Muscle layer of duodenum (tissue), 2 donors: ENCODE data around the gene OR2G6.
"Not testable (repeated sequence)": the region's sequence is repeated elsewhere in the genome, so short reads cannot be mapped to it uniquely, and the experiment has no call there.

Source experiments
- H3K27ac ChIP-seq: one replicate; pipeline ENCODE4 v1.7.0; 2013; ENCODE audit warnings: mild to moderate bottlenecking, low read length
- H3K27me3 ChIP-seq: one replicate; pipeline ENCODE4 v1.7.0; 2013; ENCODE audit warnings: low read depth, mild to moderate bottlenecking, control low read depth, low read length
- H3K36me3 ChIP-seq, 2 donors: one replicate each; pipeline ENCODE4 v1.7.0; 2013; ENCODE audit warnings: low read length in 2 of 2, control low read depth in 1 of 2, mild to moderate bottlenecking in 1 of 2; ENCODE audit not compliant: insufficient read depth in 2 of 2, control insufficient read depth in 1 of 2
- H3K4me1 ChIP-seq, 2 donors: one replicate each; pipeline ENCODE4 v1.7.0; 2013; ENCODE audit warnings: low read length in 2 of 2, mild to moderate bottlenecking in 2 of 2, control low read depth in 1 of 2, moderate library complexity in 1 of 2; ENCODE audit not compliant: insufficient read depth in 2 of 2, control insufficient read depth in 1 of 2
- H3K4me3 ChIP-seq, 2 donors: one replicate each; pipeline ENCODE4 v1.7.0; 2013; ENCODE audit warnings: low read length in 2 of 2, low read depth in 1 of 2, mild to moderate bottlenecking in 1 of 2
- H3K9me3 ChIP-seq, 2 donors: one replicate each; pipeline ENCODE4 v1.7.0; 2013; ENCODE audit warnings: low read length in 2 of 2, control low read depth in 1 of 2, mild to moderate bottlenecking in 1 of 2; ENCODE audit not compliant: control insufficient read depth in 1 of 2
- donor health status: healthy.

OR2G6 gene

DNA sequence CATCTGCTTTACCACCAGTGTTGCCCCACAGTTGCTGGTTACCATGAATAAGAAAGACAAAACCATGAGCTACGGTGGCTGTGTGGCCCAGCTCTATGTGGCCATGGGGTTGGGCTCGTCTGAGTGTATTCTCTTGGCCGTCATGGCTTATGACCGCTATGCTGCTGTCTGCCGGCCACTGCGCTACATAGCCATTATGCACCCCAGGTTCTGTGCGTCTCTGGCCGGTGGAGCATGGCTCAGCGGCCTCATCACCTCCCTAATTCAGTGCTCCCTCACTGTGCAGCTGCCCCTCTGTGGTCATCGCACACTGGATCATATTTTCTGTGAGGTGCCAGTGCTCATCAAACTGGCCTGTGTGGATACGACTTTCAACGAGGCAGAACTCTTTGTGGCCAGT lies 14.0 kb downstream of the OR2G6 start:
- Histone ChIP-seq H3K27ac (no peak overlapping the region), H3K4me3 (no peak overlapping the region), H3K9me3 (peaks cover 0 to 4% of the 10 kb centered on the region in 2 donors), H3K27me3 (no peaks in the 10 kb centered on the region), H3K36me3 (no peaks in the 10 kb centered on the region), H3K4me1 (no peaks in the 10 kb centered on the region)

DNA sequence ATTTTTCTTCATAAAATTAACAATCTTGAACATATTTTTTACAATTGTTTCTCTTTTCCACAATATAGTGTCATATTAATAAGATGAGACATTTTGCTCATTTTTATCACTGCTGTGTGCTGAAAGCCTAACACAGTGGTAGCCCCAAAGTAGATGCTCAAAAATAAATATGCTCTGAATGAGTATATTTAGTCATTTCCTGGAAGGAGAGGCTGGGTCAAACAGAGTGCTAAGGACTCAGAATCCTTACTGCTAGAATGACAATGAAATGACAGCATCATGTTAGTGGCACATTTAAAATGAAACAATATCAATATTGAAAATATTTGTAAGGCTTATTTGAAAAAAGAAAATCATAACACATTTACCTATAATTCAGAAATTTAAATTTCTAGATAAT lies 29.6 kb downstream of the OR2G6 start:
- H3K4me1 ChIP-seq, H3K27me3 ChIP-seq, H3K9me3 ChIP-seq, H3K36me3 ChIP-seq, H3K4me3 ChIP-seq, H3K27ac ChIP-seq: not testable (repeated sequence)

DNA sequence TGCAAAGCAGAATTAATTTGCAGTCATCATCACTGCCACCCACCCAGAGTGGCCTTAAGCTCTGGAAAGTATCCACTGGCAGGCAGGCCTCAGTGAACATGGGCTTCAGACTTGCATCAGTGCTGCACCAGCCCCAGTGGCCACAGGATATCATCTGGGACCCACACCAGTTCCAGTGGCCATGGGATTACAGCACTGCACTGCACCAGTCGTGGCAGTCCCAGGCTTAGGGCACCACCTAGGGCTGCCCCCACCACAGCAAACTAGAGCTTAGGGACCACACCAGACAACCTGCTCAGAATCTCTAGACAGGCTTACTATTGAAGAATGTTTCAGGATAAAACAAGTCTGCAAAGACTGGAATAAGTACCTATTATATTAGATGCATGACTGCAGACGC lies 39.5 kb downstream of the OR2G6 start:
- not testable (repeated sequence) for H3K27ac ChIP-seq, H3K4me3 ChIP-seq, H3K36me3 ChIP-seq, H3K9me3 ChIP-seq, H3K4me1 ChIP-seq, H3K27me3 ChIP-seq

DNA sequence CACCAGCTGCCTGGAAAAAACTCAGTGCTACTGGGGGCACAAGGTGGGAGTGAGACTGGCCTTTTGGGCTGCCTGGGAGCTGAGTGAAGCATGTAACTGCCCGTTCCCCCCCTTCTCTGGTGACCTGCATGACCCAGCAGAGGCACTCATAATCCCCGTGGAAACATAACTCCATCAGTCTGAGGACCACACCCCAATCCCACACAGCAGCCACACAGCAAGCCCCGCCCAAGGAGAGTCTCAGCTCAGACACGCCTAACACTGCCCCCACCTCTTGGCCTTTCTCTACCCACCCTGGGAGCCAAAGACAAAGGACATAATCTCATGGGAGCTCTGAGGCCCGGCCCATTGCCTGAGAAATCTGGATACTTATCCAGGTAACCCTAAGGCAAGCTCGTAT lies 43.2 kb downstream of the OR2G6 start:
- not testable (repeated sequence) for H3K36me3 ChIP-seq, H3K27me3 ChIP-seq, H3K9me3 ChIP-seq, H3K4me3 ChIP-seq, H3K4me1 ChIP-seq, H3K27ac ChIP-seq

DNA sequence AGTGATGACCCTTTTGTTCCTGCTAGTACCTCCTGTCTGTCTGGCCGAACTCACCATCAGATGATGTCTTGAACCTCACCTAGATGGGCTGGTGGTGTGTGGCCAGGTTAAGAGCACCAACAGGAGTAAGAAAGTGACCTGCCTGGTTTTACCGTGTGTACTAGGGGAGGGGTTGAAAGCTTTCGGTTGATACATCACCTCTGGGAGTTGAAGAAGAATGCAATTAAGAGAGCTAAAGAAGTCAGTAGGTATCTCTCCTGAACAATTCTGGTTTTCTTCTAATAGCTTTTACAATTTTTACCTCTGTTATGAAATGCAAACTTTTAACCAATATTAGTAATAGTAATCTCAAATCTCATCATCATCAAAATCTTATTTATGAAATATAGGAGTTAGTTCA lies 54.8 kb downstream of the OR2G6 start, which contains the start of gene OR2T29:
OR2T29 (minus strand) TSS at position 101 of the 400 bp plus-strand sequence. CDS start 3,281 bp downstream, outside the sequence.
- not testable (repeated sequence) for H3K27me3 ChIP-seq, H3K4me3 ChIP-seq, H3K9me3 ChIP-seq, H3K4me1 ChIP-seq, H3K27ac ChIP-seq, H3K36me3 ChIP-seq

DNA sequence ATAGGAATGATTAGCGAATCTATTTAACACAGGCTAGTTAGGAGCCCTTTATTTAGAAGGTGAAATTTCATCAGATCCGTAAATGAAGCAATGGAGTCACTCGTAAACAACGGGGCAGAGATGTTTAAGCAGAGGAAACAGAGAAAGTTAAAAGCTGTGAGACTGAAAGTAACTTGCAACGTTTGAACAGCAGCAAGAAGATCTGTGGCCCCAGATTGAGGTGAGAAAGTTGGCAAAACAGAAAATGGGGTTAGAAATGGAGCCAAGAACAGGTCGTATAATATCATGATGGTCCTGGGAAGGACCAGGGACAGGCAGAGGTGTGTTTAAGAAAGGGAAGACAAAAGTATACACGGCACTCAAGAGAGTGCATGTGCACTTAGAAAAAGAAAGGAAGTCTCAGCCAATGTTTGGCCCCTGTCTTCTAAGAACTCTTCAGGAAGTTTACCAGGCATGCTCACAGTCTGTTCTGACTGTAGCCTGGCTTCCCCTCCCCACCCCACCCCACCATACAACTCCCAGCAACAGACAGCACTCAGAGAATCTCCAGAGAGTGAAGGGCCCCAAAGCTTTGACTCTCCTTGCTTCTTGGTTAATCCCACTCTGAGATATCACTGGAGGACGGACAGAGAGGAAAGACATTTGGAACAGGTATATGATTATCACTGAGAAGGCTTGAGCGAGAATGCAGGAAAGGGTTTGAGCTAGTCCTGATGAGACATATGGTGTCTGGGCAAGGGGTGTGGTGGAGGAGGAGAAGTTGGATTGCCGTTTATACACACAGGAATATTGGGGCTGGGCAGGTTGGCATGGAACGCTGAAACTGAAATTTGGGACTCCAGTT lies 57.9 kb downstream of the OR2G6 start:
- H3K27ac ChIP-seq, H3K27me3 ChIP-seq, H3K4me1 ChIP-seq, H3K4me3 ChIP-seq, H3K9me3 ChIP-seq, H3K36me3 ChIP-seq: not testable (repeated sequence)

DNA sequence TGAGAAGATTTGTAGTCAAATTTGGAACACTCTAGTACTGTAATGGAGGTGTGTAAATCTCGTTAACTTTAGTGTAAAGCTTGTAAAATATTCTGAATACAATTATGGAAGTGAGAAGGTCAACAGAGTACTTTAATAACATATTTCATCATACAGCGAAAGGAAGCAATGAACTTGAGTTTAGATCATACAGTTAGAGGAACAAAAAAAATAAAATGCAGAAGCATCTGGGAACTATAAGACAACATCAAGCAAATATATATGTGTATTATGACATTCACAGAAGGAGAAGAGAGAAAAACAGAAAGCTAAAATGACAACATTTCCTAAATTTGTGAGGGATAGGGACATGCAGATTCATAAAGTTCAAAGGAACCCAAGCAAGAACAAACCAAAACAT lies 61.2 kb downstream of the OR2G6 start:
- not testable (repeated sequence) for H3K27ac ChIP-seq, H3K36me3 ChIP-seq, H3K27me3 ChIP-seq

DNA sequence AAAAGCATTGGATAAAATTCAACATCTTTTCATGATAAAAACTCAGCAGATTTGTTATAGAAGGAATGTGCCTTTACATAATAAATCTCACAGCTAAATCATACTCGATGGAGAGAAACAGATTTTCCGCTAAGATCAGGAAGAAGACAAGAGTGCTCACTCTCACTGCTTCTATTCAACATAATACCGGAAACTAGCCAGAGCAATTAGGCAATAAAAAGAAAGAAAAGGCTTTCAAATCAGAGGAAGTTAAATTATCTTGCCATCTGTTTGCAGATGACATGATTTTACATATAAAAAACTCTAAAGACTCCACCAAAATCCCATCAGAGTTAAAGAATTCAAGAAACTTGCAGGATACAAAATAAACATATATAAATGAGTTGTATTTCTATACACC lies 62.9 kb downstream of the OR2G6 start:
- not testable (repeated sequence) for H3K4me3 ChIP-seq, H3K27ac ChIP-seq, H3K36me3 ChIP-seq, H3K4me1 ChIP-seq, H3K9me3 ChIP-seq, H3K27me3 ChIP-seq

More for the DNA sequence above, 61.2 kb downstream of the OR2G6 start:
- not testable (repeated sequence) for H3K4me1 ChIP-seq, H3K4me3 ChIP-seq, H3K9me3 ChIP-seq

DNA sequence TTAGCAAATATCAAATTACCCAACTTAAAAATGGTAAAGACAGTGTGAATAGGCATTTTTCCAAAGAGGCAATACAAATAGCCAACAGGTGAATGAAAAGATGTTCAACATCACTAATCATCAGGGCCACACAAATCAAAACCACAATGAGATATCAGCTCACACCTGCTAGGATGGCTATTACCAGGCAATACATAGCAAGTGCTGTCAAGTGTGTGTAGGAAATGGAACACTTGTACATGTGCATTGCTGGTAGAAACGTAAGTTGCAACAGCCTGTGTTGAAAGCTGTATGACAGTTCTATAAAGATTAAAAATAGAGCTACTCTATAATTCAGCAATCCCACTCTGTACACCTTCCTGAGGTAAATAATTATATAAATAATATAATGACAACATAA lies 64.2 kb downstream of the OR2G6 start:
- H3K36me3 ChIP-seq, H3K4me1 ChIP-seq, H3K4me3 ChIP-seq, H3K27ac ChIP-seq, H3K9me3 ChIP-seq, H3K27me3 ChIP-seq: not testable (repeated sequence)

DNA sequence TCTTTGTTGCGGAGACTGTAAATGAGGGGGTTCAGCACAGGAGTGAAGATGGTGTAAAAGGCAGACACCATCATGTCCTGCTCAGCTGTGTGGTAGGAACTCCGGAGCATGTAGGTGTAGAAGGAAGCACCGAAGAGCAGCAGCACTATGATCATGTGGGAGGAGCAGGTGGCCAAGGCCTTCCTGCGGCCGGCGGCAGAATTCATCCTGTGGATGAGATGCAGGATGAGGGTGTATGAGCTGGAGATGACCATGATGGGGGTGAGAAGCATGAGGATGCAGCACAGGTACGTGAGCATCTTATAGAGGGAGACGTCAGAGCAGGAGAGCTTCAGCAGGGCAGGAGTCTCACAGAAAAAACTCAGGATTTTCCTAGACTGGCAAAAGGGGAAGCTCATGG lies 66.0 kb downstream of the OR2G6 start:
- H3K27me3 ChIP-seq, H3K36me3 ChIP-seq, H3K4me1 ChIP-seq, H3K4me3 ChIP-seq, H3K27ac ChIP-seq, H3K9me3 ChIP-seq: not testable (repeated sequence)

DNA sequence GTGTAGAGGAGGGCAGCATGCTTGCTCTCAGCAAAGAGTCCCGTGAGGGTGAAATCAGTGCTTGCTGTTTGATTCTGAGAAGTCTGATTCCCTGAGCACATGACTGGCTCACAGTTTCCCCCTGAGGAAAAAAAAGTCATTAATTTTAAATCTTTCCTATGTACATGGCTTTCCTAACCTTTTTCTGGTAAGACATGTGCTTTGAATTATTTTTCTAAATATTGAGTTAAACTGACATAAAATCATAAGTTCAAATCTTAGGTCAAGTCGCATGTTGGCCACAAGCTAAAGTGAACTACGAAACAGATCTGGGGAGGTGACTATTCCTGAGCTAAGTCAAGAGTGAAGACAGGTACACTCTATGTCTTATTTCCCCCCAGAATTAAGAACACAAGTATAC lies 66.8 kb downstream of the OR2G6 start, which contains the start of gene OR2T34:
OR2T34 (minus strand) TSS at position 101 of the 400 bp plus-strand sequence; CDS start at position 101, 0 bp downstream.
- H3K27ac ChIP-seq, H3K36me3 ChIP-seq, H3K4me1 ChIP-seq, H3K9me3 ChIP-seq, H3K27me3 ChIP-seq, H3K4me3 ChIP-seq: not testable (repeated sequence)
